Thyroid gland (tissue), 4 donors: ENCODE data around the gene C5orf52. TPM values are rescaled to one million over a fixed set of nuclear protein-coding genes. Genes with fewer than 3 reads are reported as not detected.
"Not testable (repeated sequence)": the region's sequence is repeated elsewhere in the genome, so short reads cannot be mapped to it uniquely, and the experiment has no call there.

Experiments used
- DNase-seq, 2 donors: peaks; one replicate each; pipeline ENCODE4 v3.0.0-alpha.2; 2019
- H3K27ac ChIP-seq, 3 donors: fragments of 200-600 bp; sonication (generic); 1 replicate in 2 of 3; 2 replicates in 1 of 3; pipeline ENCODE4 v1.5.1; 2016 to 2019; ENCODE audit warnings: mild to moderate bottlenecking in 1 of 3, moderate library complexity in 1 of 3
- H3K27me3 ChIP-seq: fragments of 200-600 bp; sonication (generic); one replicate; pipeline ENCODE4 v1.5.1; 2019
- H3K36me3 ChIP-seq, 2 donors: fragments of 200-600 bp; sonication (generic); one replicate each; pipeline ENCODE4 v1.5.1; 2016 to 2019
- H3K4me1 ChIP-seq, 2 donors: fragments of 200-600 bp; sonication (generic); one replicate each; pipeline ENCODE4 v1.5.1; 2017 to 2019
- H3K4me3 ChIP-seq, 3 donors: fragments of 200-600 bp; sonication (generic); replicated peaks in 1 of 3; 1 replicate in 2 of 3; 2 replicates in 1 of 3; pipeline ENCODE4 v1.5.1; 2016; ENCODE audit warnings: mild to moderate bottlenecking in 1 of 3
- H3K9me3 ChIP-seq: fragments of 200-600 bp; sonication (generic); one replicate; pipeline ENCODE4 v1.5.1; 2017
- CTCF ChIP-seq, 6 experiments: fragments of 200-600 bp in 3 of 6; fragments of 450-650 bp in 3 of 6; sonication (generic) in 3 of 6; IDR thresholded peaks; one replicate each; pipeline ENCODE4 v1.5.1; 2016 to 2019; ENCODE audit warnings: antibody characterized with exemption in 6 of 6, mild to moderate bottlenecking in 2 of 6, inconsistent platforms in 1 of 6, moderate library complexity in 1 of 6
- POLR2A ChIP-seq, 2 donors: fragments of 450-650 bp; IDR thresholded peaks; one replicate each; pipeline ENCODE4 v1.6.1; 2017; ENCODE audit warnings: antibody characterized with exemption in 2 of 2, mild to moderate bottlenecking in 2 of 2, moderate library complexity in 1 of 2
- WGBS, 2 donors: methylation state at CpG; one replicate each; pipeline ENCODE4 v1.1.5; 2017; 5-methylcytosine and 5-hydroxymethylcytosine counted together
- intact Hi-C: fragments of 100-400 bp; cut with DNase I; formaldehyde crosslinking; loops from one replicate; pipeline ENCODE4 v1.15.1; 2023
- total RNA-seq, 4 donors: library from RNA; depleted of rRNA; stranded (reverse); fragments of >200 nt; gene quantifications; one replicate each; pipeline ENCODE4 v1.2.3, GENCODE V29; 2016

The C5orf52 gene
- total RNA-seq, 4 donors from 2014 or later, result not detected

DNA sequence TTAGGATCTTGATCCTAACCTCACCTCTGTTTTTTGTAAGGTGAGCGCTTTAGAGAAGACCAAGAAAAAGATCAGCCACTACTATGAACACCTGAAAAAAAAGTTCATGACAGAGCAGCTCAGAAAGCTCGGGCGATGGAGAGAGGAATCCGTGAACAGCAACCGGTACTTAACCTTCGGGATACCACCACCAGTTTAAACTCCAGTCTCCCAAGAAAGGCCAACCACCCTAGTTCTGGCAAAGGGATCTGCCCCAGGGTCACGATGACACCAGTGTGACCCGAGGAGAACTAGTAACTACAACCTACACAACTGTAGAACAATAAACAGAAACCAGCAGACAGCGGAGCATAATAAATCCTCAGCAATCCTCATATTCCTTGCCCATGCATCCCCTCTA is 8.5 kb downstream of the C5orf52 start:
- Histone ChIP-seq H3K4me3 (no peak overlapping the region), H3K4me1 (no peaks in the 10 kb centered on the region), H3K36me3 (no peaks in the 10 kb centered on the region), H3K9me3 (no peaks in the 10 kb centered on the region), H3K27me3 (no peaks in the 10 kb centered on the region), H3K27ac (no peak overlapping the region)
- 95% methylated on average over 9 of the region's 9 CpGs for WGBS, 2 donors
- no peak for TF ChIP-seq CTCF (IDR thresholded peaks at IDR 0.05)
- TF ChIP-seq POLR2A (IDR thresholded peaks at IDR 0.05), result no peak
- no peak for DNase-seq
- intact Hi-C loops, result no loop called here

GRCh38 chr5:157680239-157680638 is 8.9 kb downstream of the C5orf52 start:
- Histone ChIP-seq H3K27ac (no peak overlapping the region), H3K9me3 (no peaks in the 10 kb centered on the region), H3K36me3 (no peaks in the 10 kb centered on the region), H3K4me1 (no peaks in the 10 kb centered on the region), H3K4me3 (no peak overlapping the region), H3K27me3 (no peaks in the 10 kb centered on the region)
- 94 to 100% methylated on average over 2 of the region's 2 CpGs for WGBS, 2 donors
- DNase-seq, result no peak
- TF ChIP-seq CTCF (IDR thresholded peaks at IDR 0.05) (no peak), POLR2A (IDR thresholded peaks at IDR 0.05) (no peak)
- intact Hi-C loops, result no loop called here

GRCh38 chr5:157681048-157681447 is 9.7 kb downstream of the C5orf52 start:
- no peaks in the 10 kb centered on the region for H3K27me3 ChIP-seq
- intact Hi-C loops, result no loop called here
- 75% methylated on average over 3 to 4 of the region's 4 CpGs for WGBS, 2 donors
- no peaks in the 10 kb centered on the region for H3K36me3 ChIP-seq
- DNase-seq, result no peak
- no peaks in the 10 kb centered on the region for H3K4me1 ChIP-seq
- no peak overlapping the region for H3K4me3 ChIP-seq
- TF ChIP-seq CTCF (IDR thresholded peaks at IDR 0.05) (no peak), POLR2A (IDR thresholded peaks at IDR 0.05) (no peak)
- H3K9me3 ChIP-seq, result no peaks in the 10 kb centered on the region
- H3K27ac ChIP-seq, result no peak overlapping the region

GRCh38 chr5:157682257-157682656 is 10.9 kb downstream of the C5orf52 start:
- Histone ChIP-seq H3K9me3 (no peaks in the 10 kb centered on the region), H3K36me3 (no peaks in the 10 kb centered on the region), H3K27me3 (no peaks in the 10 kb centered on the region), H3K27ac (no peak overlapping the region), H3K4me1 (no peaks in the 10 kb centered on the region), H3K4me3 (no peak overlapping the region)
- intact Hi-C loops, result no loop called here
- TF ChIP-seq CTCF (IDR thresholded peaks at IDR 0.05) (no peak), POLR2A (IDR thresholded peaks at IDR 0.05) (no peak)
- no peak for DNase-seq
- 62 to 75% methylated on average over 3 of the region's 3 CpGs for WGBS, 2 donors

DNA sequence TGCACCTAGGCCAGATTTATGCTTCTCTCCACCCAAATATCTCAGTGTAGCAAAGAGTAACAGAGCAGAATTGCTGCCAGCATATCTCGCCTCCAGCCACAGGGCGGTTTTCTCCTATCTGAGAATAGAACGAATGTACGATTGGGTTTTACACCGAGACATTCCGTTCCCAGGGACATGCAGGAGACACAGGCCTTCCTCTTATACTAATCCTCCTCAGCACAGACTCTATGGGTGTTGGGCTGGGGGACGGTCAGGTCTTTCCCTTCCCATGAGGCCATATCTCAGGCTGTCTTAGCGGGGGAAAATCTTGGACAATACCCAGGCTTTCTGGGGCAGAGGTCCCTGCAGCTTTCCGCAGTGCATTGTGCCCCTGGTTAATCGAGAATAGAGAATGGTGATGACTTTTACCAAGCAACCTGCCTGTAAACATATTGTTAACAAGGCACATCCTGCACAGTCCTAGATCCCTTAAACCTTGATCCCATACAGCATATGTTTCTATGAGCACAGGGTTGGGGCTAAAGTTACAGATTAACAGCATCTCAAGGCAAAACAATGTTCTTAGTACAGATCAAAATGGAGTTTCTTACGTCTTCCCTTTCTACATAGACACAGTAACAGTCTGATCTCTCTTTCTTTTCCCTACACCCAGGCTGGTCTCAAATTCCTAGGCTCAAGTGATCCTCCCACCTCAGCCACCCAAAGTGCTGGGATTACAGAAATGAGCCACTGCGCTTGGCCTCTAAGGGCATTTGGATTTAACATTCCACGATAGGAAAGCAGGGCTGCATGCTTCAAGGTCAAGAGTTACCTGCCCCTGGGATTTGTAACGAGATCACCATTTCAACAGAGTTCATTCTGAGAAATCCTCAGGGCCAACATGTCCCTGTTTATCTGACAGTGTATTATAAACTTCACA is 15.2 kb downstream of the C5orf52 start:
- not testable (repeated sequence) for DNase-seq

More for the DNA sequence above, 15.2 kb downstream of the C5orf52 start:
- intact Hi-C loops, H3K36me3 ChIP-seq, H3K27me3 ChIP-seq, H3K4me1 ChIP-seq, H3K4me3 ChIP-seq, H3K9me3 ChIP-seq, H3K27ac ChIP-seq: not testable (repeated sequence)
- 79 to 90% methylated on average over 12 to 14 of the region's 14 CpGs for WGBS, 2 donors
